HEK293T (cell line): Measurements from ENCODE around the gene STK4.

Experiments used
- ARNT ChIP-seq: fragments of 450-650 bp; IDR thresholded peaks from 2 replicates; pipeline ENCODE4 v1.6.1; 2017; ENCODE audit warnings: mild to moderate bottlenecking
- FOXA1 ChIP-seq: fragments of 450-650 bp; IDR thresholded peaks from 2 replicates; pipeline ENCODE4 v1.6.1; 2016; ENCODE audit warnings: mild to moderate bottlenecking
- FOXM1 ChIP-seq: fragments of 450-650 bp; IDR thresholded peaks from 2 replicates; pipeline ENCODE4 v1.6.1; 2017; ENCODE audit warnings: mild to moderate bottlenecking, borderline replicate concordance
- HDGF ChIP-seq: fragments of 450-650 bp; IDR thresholded peaks from 2 replicates; pipeline ENCODE4 v1.6.1; 2017; ENCODE audit warnings: antibody characterized with exemption, borderline replicate concordance
- NFRKB ChIP-seq: fragments of 450-650 bp; IDR thresholded peaks from 2 replicates; pipeline ENCODE4 v1.6.1; 2016; ENCODE audit warnings: mild to moderate bottlenecking, moderate library complexity
- SP1 ChIP-seq: fragments of 450-650 bp; IDR thresholded peaks from 2 replicates; pipeline ENCODE4 v1.6.1; 2017
- SUZ12 ChIP-seq: fragments of 450-650 bp; IDR thresholded peaks from 2 replicates; pipeline ENCODE4 v1.6.1; 2016; ENCODE audit warnings: mild to moderate bottlenecking

DNA sequence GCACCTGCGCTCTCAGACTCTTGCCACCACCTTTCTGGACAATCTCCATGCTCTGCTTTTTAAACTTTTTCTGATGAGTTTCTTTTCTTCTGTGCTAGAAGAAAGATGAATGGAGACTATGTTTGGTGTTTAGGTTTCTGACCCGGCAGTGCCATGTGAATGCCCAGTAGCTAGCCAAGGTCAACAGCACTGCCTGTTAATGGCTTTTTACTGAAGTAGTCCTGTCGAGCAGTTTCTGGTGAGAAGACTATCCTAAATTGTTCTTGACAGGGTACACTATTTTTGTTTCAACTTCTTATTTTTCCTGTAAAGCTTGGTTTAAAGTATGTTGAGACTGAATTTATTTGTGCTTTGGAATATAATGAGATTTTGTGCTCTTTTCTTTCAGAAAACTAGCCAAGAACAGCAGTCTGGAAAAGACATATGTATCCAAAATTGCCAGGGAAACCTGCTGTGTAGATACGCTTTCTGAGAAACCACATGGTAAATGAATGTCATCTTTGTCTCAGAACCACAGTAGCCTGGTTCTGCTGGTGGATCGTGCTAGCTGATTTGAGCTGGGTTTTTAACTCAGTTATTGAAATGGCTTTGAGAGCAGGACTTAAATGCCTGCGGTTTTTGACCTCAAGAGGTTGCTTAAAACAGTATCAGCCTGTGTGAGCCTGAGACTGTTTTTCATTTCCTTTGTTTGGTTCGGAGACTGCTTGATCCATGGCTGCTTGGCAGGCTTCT lies 86.6 kb downstream of the STK4 start:
- TF ChIP-seq HDGF, result no peak
- TF ChIP-seq ARNT, result no peak
- TF ChIP-seq FOXM1, result no peak
- TF ChIP-seq SP1, result no peak
- no peak for TF ChIP-seq NFRKB
- no peak for TF ChIP-seq FOXA1
- no peak for TF ChIP-seq SUZ12
